Common myeloid progenitor, CD34-positive (primary cell): ENCODE results near the gene ANKRD1.
"Not testable (repeated sequence)": the region's sequence is repeated elsewhere in the genome, so short reads cannot be mapped to it uniquely, and the experiment has no call there.

Experiments
- CTCF ChIA-PET: fragments of 350-600 bp; sonication (Branson Sonifier 250); formaldehyde crosslinking; loops from one replicate; lab custom pipeline; 2021; ENCODE audit warnings: antibody characterized with exemption; lab: Charles Lee
- POLR2A ChIA-PET: fragments of 350-600 bp; sonication (Branson Sonifier 250); formaldehyde crosslinking; loops from one replicate; lab custom pipeline; 2021; ENCODE audit warnings: antibody characterized with exemption; lab: Charles Lee
- DNase-seq, 3 donors: peaks; one replicate each; pipeline versions ENCODE4 v3.0.0 to v3.0.0-alpha.2; 2013
- H3K27ac ChIP-seq, 2 experiments: 1 replicate in 1 of 2; 2 replicates in 1 of 2; pipeline ENCODE4 v1.7.0; 2013; ENCODE audit warnings: inconsistent platforms in 2 of 2, low read length in 2 of 2, mild to moderate bottlenecking in 2 of 2, low read depth in 1 of 2, moderate library complexity in 1 of 2; ENCODE audit not compliant: severe bottlenecking in 2 of 2, insufficient read depth in 1 of 2, poor library complexity in 1 of 2
- H3K27me3 ChIP-seq, 5 experiments: replicated peaks in 2 of 5; 1 replicate in 3 of 5; 2 replicates in 2 of 5; pipeline versions ENCODE4 v1.6.1 to v1.7.0; 2013; ENCODE audit warnings: low read length in 4 of 5, mild to moderate bottlenecking in 2 of 5, moderate library complexity in 2 of 5, inconsistent platforms in 1 of 5; ENCODE audit not compliant: insufficient read depth in 5 of 5, control insufficient read depth in 4 of 5
- H3K36me3 ChIP-seq, 4 experiments: 1 replicate in 2 of 4; 2 replicates in 2 of 4; pipeline versions ENCODE4 v1.6.1 to v1.7.0; 2013; ENCODE audit warnings: low read length in 3 of 4, control low read depth in 1 of 4, mild to moderate bottlenecking in 1 of 4; ENCODE audit not compliant: control insufficient read depth in 4 of 4, insufficient read depth in 4 of 4
- H3K4me1 ChIP-seq, 4 experiments: 1 replicate in 3 of 4; 2 replicates in 1 of 4; pipeline versions ENCODE4 v1.6.1 to v1.7.1; 2013; ENCODE audit warnings: low read length in 3 of 4, mild to moderate bottlenecking in 3 of 4, control low read depth in 1 of 4, inconsistent platforms in 1 of 4, moderate library complexity in 1 of 4; ENCODE audit not compliant: control insufficient read depth in 4 of 4, insufficient read depth in 4 of 4; ENCODE audit errors: control extremely low read depth in 1 of 4
- H3K4me3 ChIP-seq, 7 experiments: 1 replicate in 4 of 7; 2 replicates in 3 of 7; pipeline versions ENCODE4 v1.5.1 to v1.7.0; 2013; ENCODE audit warnings: mild to moderate bottlenecking in 7 of 7, low read length in 6 of 7, moderate library complexity in 6 of 7, inconsistent platforms in 2 of 7, low read depth in 2 of 7, control low read depth in 1 of 7; ENCODE audit not compliant: insufficient read depth in 4 of 7, control insufficient read depth in 1 of 7; ENCODE audit errors: extremely low read depth in 1 of 7
- H3K9me3 ChIP-seq, 5 experiments: 1 replicate in 4 of 5; 2 replicates in 1 of 5; pipeline versions ENCODE4 v1.6.1 to v1.7.1; 2013; ENCODE audit warnings: low read length in 4 of 5, mild to moderate bottlenecking in 2 of 5, inconsistent platforms in 1 of 5, low read depth in 1 of 5, moderate library complexity in 1 of 5; ENCODE audit not compliant: control insufficient read depth in 4 of 5, insufficient read depth in 2 of 5; ENCODE audit errors: control extremely low read depth in 1 of 5
- WGBS: methylation state at CpG from one replicate; pipeline ENCODE4 v1.1.5; 2013; ENCODE audit not compliant: insufficient coverage; 5-methylcytosine and 5-hydroxymethylcytosine counted together

ANKRD1 gene

GRCh38 chr10:90912854-90913479 lies 7.9 kb downstream of the ANKRD1 start:
- no peaks in the 10 kb centered on the region for H3K9me3 ChIP-seq
- DNase-seq: no peak
- WGBS: 100% methylated on average over 7 of the region's 7 CpGs
- no peak overlapping the region for H3K27ac ChIP-seq
- H3K4me1 ChIP-seq: no peaks in the 10 kb centered on the region
- ChIA-PET POLR2A (no interaction called here), CTCF (interaction anchor here (0.8 to 3.0 kb wide), 5 partner anchors 13 to 339 kb away, joined by 3 to 22 read pairs (median 8); no protein-coding TSS in a partner anchor)
- H3K36me3 ChIP-seq: peaks cover 0 to under 1% (median 0%) of the 10 kb centered on the region in 4 experiments
- peaks cover 0 to 3% (median 0%) of the 10 kb centered on the region in 5 experiments for H3K27me3 ChIP-seq
- no peak overlapping the region for H3K4me3 ChIP-seq

GRCh38 chr10:90912174-90912573 lies 8.7 kb downstream of the ANKRD1 start:
- DNase-seq: no peak
- no peaks in the 10 kb centered on the region for H3K4me1 ChIP-seq
- H3K4me3 ChIP-seq: no peak overlapping the region
- peaks cover 0 to 6% (median 2%) of the 10 kb centered on the region in 4 experiments for H3K36me3 ChIP-seq
- ChIA-PET POLR2A (no interaction called here), CTCF (interaction anchor here (0.6 to 3.9 kb wide), 18 partner anchors 9 to 723 kb away, joined by 3 to 22 read pairs (median 4); no protein-coding TSS in a partner anchor)
- peaks cover 0 to 3% (median 0%) of the 10 kb centered on the region in 5 experiments for H3K27me3 ChIP-seq
- 100% methylated on average over 2 of the region's 4 CpGs for WGBS
- no peaks in the 10 kb centered on the region for H3K9me3 ChIP-seq
- H3K27ac ChIP-seq: no peak overlapping the region

- Histone ChIP-seq H3K4me3 (no peak overlapping the region), H3K4me1 (no peaks in the 10 kb centered on the region), H3K36me3 (peaks cover 0 to 9% (median 2%) of the 10 kb centered on the region in 4 experiments), H3K9me3 (no peaks in the 10 kb centered on the region), H3K27ac (no peak overlapping the region), H3K27me3 (peaks cover 0 to 3% (median 0%) of the 10 kb centered on the region in 5 experiments)
- ChIA-PET POLR2A (no interaction called here), CTCF (interaction anchor here (0.6 to 3.9 kb wide), 27 partner anchors 8 to 1002 kb away, joined by 3 to 22 read pairs (median 4); partner anchors contain the start of gene ANKRD1)
- 32% methylated on average over 9 of the region's 12 CpGs for WGBS
- DNase-seq: peak; percentile 72 to 86 (median 84)
Measured at GRCh38 chr10:90911133-90912051, 9.5 kb downstream of the ANKRD1 start.

GRCh38 chr10:90906596-90906995 lies 14.3 kb downstream of the ANKRD1 start:
- Histone ChIP-seq H3K4me3 (no peak overlapping the region), H3K36me3 (peaks cover 0 to 23% (median 14%) of the 10 kb centered on the region in 4 experiments), H3K9me3 (no peaks in the 10 kb centered on the region), H3K27me3 (no peaks in the 10 kb centered on the region), H3K27ac (no peak overlapping the region), H3K4me1 (no peaks in the 10 kb centered on the region)
- POLR2A ChIA-PET: no interaction called here
- no CpG with 5 or more reads among the region's 1 CpG for WGBS
- no peak for DNase-seq
- CTCF ChIA-PET: no interaction called here

GRCh38 chr10:90905925-90906324 lies 15.0 kb downstream of the ANKRD1 start:
- H3K27me3 ChIP-seq: no peaks in the 10 kb centered on the region
- no peaks in the 10 kb centered on the region for H3K9me3 ChIP-seq
- no peak overlapping the region for H3K4me3 ChIP-seq
- POLR2A ChIA-PET: no interaction called here
- H3K27ac ChIP-seq: no peak overlapping the region
- H3K36me3 ChIP-seq: peaks cover 5 to 27% (median 14%) of the 10 kb centered on the region in 4 experiments
- CTCF ChIA-PET: interaction anchor here (0.6 kb wide), 2 partner anchors 26 to 345 kb away, joined by 3 to 4 read pairs; no protein-coding TSS in a partner anchor
- WGBS: 95% methylated on average over 1 of the region's 1 CpG
- DNase-seq: no peak
- H3K4me1 ChIP-seq: no peaks in the 10 kb centered on the region

GRCh38 chr10:90896916-90897315 lies 24.0 kb downstream of the ANKRD1 start:
- H3K9me3 ChIP-seq, CTCF ChIA-PET, H3K27me3 ChIP-seq, H3K4me1 ChIP-seq, POLR2A ChIA-PET, H3K4me3 ChIP-seq, DNase-seq, H3K27ac ChIP-seq: not testable (repeated sequence)
- peaks cover 12 to 59% (median 34%) of the 10 kb centered on the region in 4 experiments for H3K36me3 ChIP-seq
- WGBS: no CpG with 5 or more reads among the region's 2 CpGs
